Stimulated activated CD8-positive, alpha-beta memory T cell treated with anti-CD3 and anti-CD28 coated beads, Interleukin-12 subunit alpha, Interleukin-12 subunit beta, amount 100 ng/mL, for 24 hours (primary cell): ENCODE measurements around the gene TH.

Experiments used
- DNase-seq: peaks from one replicate; pipeline ENCODE4 v3.0.0-alpha.2; 2020; ENCODE audit errors: extremely low read depth

The TH gene

GRCh38 chr11:2142300-2142759 lies 29.3 kb downstream of the TH start:
- no peak for DNase-seq

- no peak for DNase-seq
Observed at GRCh38 chr11:2140411-2141400, 30.9 kb downstream of the TH start.

GRCh38 chr11:2139621-2140337 lies 31.8 kb downstream of the TH start:
- no peak for DNase-seq

- DNase-seq: no peak
Observed at GRCh38 chr11:2139123-2139521, 32.5 kb downstream of the TH start, which contains the start of gene IGF2. TSS of gene IGF2 (minus strand) at chr11:2139389. CDS start at chr11:2135523, 3,866 bp downstream.

GRCh38 chr11:2138431-2139122 lies 33.0 kb downstream of the TH start:
- DNase-seq: no peak

GRCh38 chr11:2138068-2138430 lies 33.6 kb downstream of the TH start:
- no peak for DNase-seq

- DNase-seq: no peak
Observed at GRCh38 chr11:2137202-2138067, 34.2 kb downstream of the TH start.

- DNase-seq: no peak
Observed at GRCh38 chr11:2136952-2137201, 34.7 kb downstream of the TH start.

- DNase-seq: no peak
Observed at GRCh38 chr11:2136209-2136951, 35.2 kb downstream of the TH start.

- no peak for DNase-seq
Observed at GRCh38 chr11:2135648-2136201, 35.9 kb downstream of the TH start.

GRCh38 chr11:2135018-2135569 lies 36.5 kb downstream of the TH start:
- DNase-seq: no peak

- DNase-seq: no peak
Observed at GRCh38 chr11:2134022-2135010, 37.3 kb downstream of the TH start.

- DNase-seq: no peak
Observed at GRCh38 chr11:2133241-2134021, 38.2 kb downstream of the TH start.

- DNase-seq: no peak
Observed at GRCh38 chr11:2132874-2133240, 38.8 kb downstream of the TH start.

GRCh38 chr11:2132246-2132645 lies 39.4 kb downstream of the TH start:
- DNase-seq: no peak

- DNase-seq: no peak
Observed at GRCh38 chr11:2131371-2132236, 40.0 kb downstream of the TH start.

GRCh38 chr11:2130881-2131352 lies 40.7 kb downstream of the TH start:
- DNase-seq: no peak
